A549 (cell line): ENCODE measurements around the gene NR3C2. TPM values are rescaled to one million over a fixed set of nuclear protein-coding genes. Genes with fewer than 3 reads are reported as not detected.

ENCODE experiments used
- ATAC-seq, 2 experiments: fragments of 200-7000 bp in 1 of 2; fragments of >200 bp in 1 of 2; cut with Nextera tagmentation in 1 of 2; cut with Tn5 transposase in 1 of 2; 3 replicates each; pipeline versions ENCODE4 v1.8.0 to v1.9.1; 2018 to 2020; ENCODE audit warnings: mild to moderate bottlenecking in 1 of 2, moderate library complexity in 1 of 2
- CTCF ChIA-PET: fragments of 300-600 bp; sonication (Branson Sonifier 250); formaldehyde crosslinking; extraction: SDS; loops from one replicate; lab custom pipeline; 2021; ENCODE audit warnings: antibody characterized with exemption, inconsistent platforms; lab: Yijun Ruan, JAX
- POLR2A ChIA-PET: fragments of 350-600 bp; formaldehyde crosslinking; extraction: SDS; loops from one replicate; lab custom pipeline; 2021; ENCODE audit warnings: antibody characterized with exemption, inconsistent platforms; lab: Yijun Ruan, JAX
- DNase-seq, 2 experiments: peaks; one replicate each; pipeline versions ENCODE4 v3.0.0 to v3.0.0-alpha.2; 2011 to 2016; ENCODE audit warnings: low read depth in 1 of 2, low spot score in 1 of 2
- FAIRE-seq: peaks from 2 replicates; lab custom pipeline; 2011; peaks lifted over from hg19 to GRCh38; lab: Jason Lieb, UNC
- H3K27ac ChIP-seq, 2 experiments: fragments of >200 bp; sonication (Bioruptor Twin); formaldehyde crosslinking; 3 replicates each; pipeline ENCODE4 v1.5.1; 2016 to 2017
- H3K4me1 ChIP-seq: fragments of >200 bp; sonication (Bioruptor Twin); formaldehyde crosslinking; 3 replicates; pipeline ENCODE4 v1.6.1; 2016
- H3K4me2 ChIP-seq: fragments of >200 bp; sonication (Bioruptor Twin); formaldehyde crosslinking; 3 replicates; pipeline ENCODE4 v1.6.1; 2016
- H3K4me3 ChIP-seq: fragments of >200 bp; sonication (Bioruptor Twin); formaldehyde crosslinking; 3 replicates; pipeline ENCODE4 v1.5.1; 2016
- H3K9me3 ChIP-seq: fragments of >200 bp; sonication (Bioruptor Twin); formaldehyde crosslinking; 3 replicates; pipeline ENCODE4 v1.6.1; 2016
- CEBPB ChIP-seq, 2 experiments: fragments of >200 bp in 1 of 2; sonication (Bioruptor Twin) in 1 of 2; formaldehyde crosslinking in 1 of 2; IDR thresholded peaks; 2 replicates each; pipeline ENCODE4 v1.6.1; 2012 to 2016
- CHD2 ChIP-seq: fragments of 150-350 bp; IDR thresholded peaks from 2 replicates; pipeline ENCODE4 v1.6.1; 2014; ENCODE audit warnings: low read length; ENCODE audit not compliant: partially characterized antibody
- EP300 ChIP-seq, 2 experiments: fragments of >200 bp; sonication (Bioruptor Twin); formaldehyde crosslinking; IDR thresholded peaks; 2 replicates in 1 of 2; 3 replicates in 1 of 2; pipeline ENCODE4 v1.6.1; 2016 to 2017
- ESRRA ChIP-seq: fragments of 150-350 bp; IDR thresholded peaks from 2 replicates; pipeline ENCODE4 v1.6.1; 2014; ENCODE audit warnings: mild to moderate bottlenecking, low read length, borderline replicate concordance
- FOSL2 ChIP-seq, 2 experiments: fragments of 450-650 bp in 1 of 2; fragments of >200 bp in 1 of 2; sonication (Bioruptor Twin) in 1 of 2; formaldehyde crosslinking; IDR thresholded peaks; 2 replicates each; pipeline versions ENCODE4 v1.5.0 to v1.6.1; 2016 to 2020; ENCODE audit warnings: mild to moderate bottlenecking in 1 of 2, moderate library complexity in 1 of 2
- FOXS1 ChIP-seq: fragments of 250-450 bp; sonication (Bioruptor Pico); IDR thresholded peaks from 2 replicates; pipeline ENCODE4 v1.5.0; 2020; ENCODE audit warnings: mild to moderate bottlenecking, moderate library complexity
- GATA3 ChIP-seq: IDR thresholded peaks from 2 replicates; pipeline ENCODE4 v1.6.1; 2012; ENCODE audit warnings: borderline replicate concordance
- JUN ChIP-seq, 2 experiments: fragments of >200 bp; sonication (Bioruptor Twin); formaldehyde crosslinking; IDR thresholded peaks; 2 replicates in 1 of 2; 3 replicates in 1 of 2; pipeline ENCODE4 v1.6.1; 2016 to 2017
- MAFK ChIP-seq: fragments of 450-650 bp; IDR thresholded peaks from 2 replicates; pipeline ENCODE4 v1.6.1; 2014; ENCODE audit not compliant: partially characterized antibody
- MAZ ChIP-seq: fragments of 150-350 bp; IDR thresholded peaks from 2 replicates; pipeline ENCODE4 v1.6.1; 2014; ENCODE audit warnings: antibody characterized with exemption, low read depth, low read length, borderline replicate concordance
- MYC ChIP-seq: IDR thresholded peaks from 2 replicates; pipeline ENCODE4 v1.6.1; 2012; ENCODE audit warnings: mild to moderate bottlenecking, inconsistent platforms, low read length, improper control_type of control experiment, borderline replicate concordance
- PHF8 ChIP-seq: fragments of 200-600 bp; sonication (generic); IDR thresholded peaks from 2 replicates; pipeline ENCODE4 v1.6.1; 2016; ENCODE audit warnings: low read depth, mild to moderate bottlenecking, antibody characterized with exemption, moderate library complexity, borderline replicate concordance
- POLR2A ChIP-seq: IDR thresholded peaks from 2 replicates; pipeline ENCODE4 v1.6.1; 2012; ENCODE audit warnings: mild to moderate bottlenecking, low read length
- TFCP2L1 ChIP-seq: fragments of 250-450 bp; sonication (Bioruptor Pico); IDR thresholded peaks from 2 replicates; pipeline ENCODE4 v1.5.0; 2021; ENCODE audit warnings: mild to moderate bottlenecking
- WGBS: methylation state at CpG from one replicate; pipeline ENCODE4 v1.1.6; 2017; ENCODE audit errors: missing lambda C conversion rate; 5-methylcytosine and 5-hydroxymethylcytosine counted together
- polyA plus RNA-seq, 4 experiments: library from polyadenylated mRNA; depleted of rRNA in 3 of 4; stranded (reverse); fragments of >200 nt; fragmentation: RNase III in 1 of 4; extraction: RNeasy Plus Mini Kit Qiagen cat#74134 plus additional on column Dnase treatment in 1 of 4; gene quantifications; 2 replicates in 3 of 4; 3 replicates in 1 of 4; pipeline ENCODE4 v1.2.3, GENCODE V29; 2011 to 2017
- TF ChIP-seq, protein P1 (sequence below): fragments of 450-650 bp; IDR thresholded peaks from 2 replicates; pipeline ENCODE4 v1.6.1; 2014; ENCODE audit warnings: antibody characterized with exemption
- TF ChIP-seq, protein P2 (sequence below): fragments of >200 bp; sonication (Bioruptor Twin); formaldehyde crosslinking; IDR thresholded peaks from 2 replicates; pipeline ENCODE4 v1.6.1; 2016
- TF ChIP-seq, protein P3 (sequence below): fragments of 150-350 bp; IDR thresholded peaks from 2 replicates; pipeline ENCODE4 v1.6.1; 2014; ENCODE audit warnings: low read depth, mild to moderate bottlenecking, low read length
- TF ChIP-seq, protein P4 (sequence below): fragments of >200 bp; sonication (Bioruptor Twin); formaldehyde crosslinking; IDR thresholded peaks from 3 replicates; pipeline ENCODE4 v1.5.1; 2016

Gene NR3C2
- polyA plus RNA-seq, 2 of the 4 experiments (the other 2 are of a cell fraction), result 0.01 to 0.03 TPM

DNA sequence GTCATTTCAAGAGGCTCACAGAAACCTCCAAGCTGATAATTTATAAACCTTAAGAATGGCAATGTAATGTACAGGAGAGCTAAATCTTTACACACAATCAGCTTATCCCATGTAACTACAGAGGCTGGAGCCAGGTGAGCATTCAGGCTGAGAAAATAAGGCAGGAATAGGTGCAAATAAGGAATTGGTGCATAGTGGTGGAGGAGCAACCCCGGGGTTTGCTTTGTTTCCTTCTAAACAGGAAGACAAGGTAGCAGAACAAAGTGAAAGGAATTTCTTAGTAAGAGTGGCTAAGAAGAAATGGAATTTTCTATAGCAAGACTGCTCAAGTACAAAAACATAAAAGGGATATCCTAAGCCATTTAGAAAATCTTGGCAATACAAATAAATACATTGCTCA, 82.4 kb downstream of the NR3C2 start:
- ChIA-PET POLR2A (no interaction called here), CTCF (no interaction called here)
- Histone ChIP-seq H3K4me3 (no peak overlapping the region), H3K4me2 (no peak overlapping the region), H3K9me3 (no peaks in the 10 kb centered on the region), H3K27ac (no peak overlapping the region), H3K4me1 (no peaks in the 10 kb centered on the region)
- ATAC-seq (no peak), FAIRE-seq (no peak), DNase-seq (no peak)
- WGBS, result 5% methylated on average over 1 of the region's 1 CpG
- no peak for TF ChIP-seq MAFK
- TF ChIP-seq, protein P1, sequence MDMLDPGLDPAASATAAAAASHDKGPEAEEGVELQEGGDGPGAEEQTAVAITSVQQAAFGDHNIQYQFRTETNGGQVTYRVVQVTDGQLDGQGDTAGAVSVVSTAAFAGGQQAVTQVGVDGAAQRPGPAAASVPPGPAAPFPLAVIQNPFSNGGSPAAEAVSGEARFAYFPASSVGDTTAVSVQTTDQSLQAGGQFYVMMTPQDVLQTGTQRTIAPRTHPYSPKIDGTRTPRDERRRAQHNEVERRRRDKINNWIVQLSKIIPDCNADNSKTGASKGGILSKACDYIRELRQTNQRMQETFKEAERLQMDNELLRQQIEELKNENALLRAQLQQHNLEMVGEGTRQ, result no peak
- no peak for TF ChIP-seq CEBPB (IDR thresholded peaks at IDR 0.05)
- no peak for TF ChIP-seq ESRRA
- no peak for TF ChIP-seq PHF8
- TF ChIP-seq, protein P2, sequence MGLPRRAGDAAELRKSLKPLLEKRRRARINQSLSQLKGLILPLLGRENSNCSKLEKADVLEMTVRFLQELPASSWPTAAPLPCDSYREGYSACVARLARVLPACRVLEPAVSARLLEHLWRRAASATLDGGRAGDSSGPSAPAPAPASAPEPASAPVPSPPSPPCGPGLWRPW, result no peak
- TF ChIP-seq MYC, result no peak
- no peak for TF ChIP-seq MAZ
- no peak for TF ChIP-seq GATA3
- no peak for TF ChIP-seq FOSL2 (IDR thresholded peaks at IDR 0.05)
- TF ChIP-seq FOSL2 (CRISPR knock-in tag; IDR thresholded peaks at IDR 0.05), result no peak

DNA sequence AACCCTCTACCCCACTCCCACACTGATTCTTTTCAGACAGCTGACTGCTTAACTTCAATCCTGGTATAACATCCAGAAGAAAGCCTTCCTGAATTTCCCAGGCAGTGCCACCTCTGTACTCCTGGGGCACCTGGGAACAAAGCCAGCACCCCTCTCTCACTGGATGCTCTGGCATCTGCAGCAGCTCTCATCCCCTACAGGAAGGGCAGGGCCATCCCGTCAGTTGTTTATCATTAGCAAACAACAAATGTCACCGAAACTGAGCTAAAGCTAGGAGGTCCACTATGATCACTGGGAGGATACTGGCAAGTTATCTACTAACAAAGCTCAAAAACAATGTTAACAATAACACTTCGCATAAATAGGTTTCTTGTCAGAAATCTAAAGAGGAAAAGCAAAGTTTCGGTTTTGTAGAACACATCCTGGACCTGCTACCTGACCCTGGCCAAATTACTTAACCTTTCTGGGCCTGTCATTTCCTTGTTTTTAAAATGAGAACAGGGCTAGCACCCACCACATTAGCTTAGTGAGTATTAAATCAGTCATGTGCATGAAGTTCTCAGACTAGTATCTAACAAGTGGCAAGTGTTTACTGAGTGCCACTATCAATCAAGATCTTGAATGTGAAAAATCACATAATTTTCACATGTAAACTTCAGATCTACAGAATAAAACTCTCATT, 86.6 kb downstream of the NR3C2 start:
- H3K9me3 ChIP-seq, result no peaks in the 10 kb centered on the region
- TF ChIP-seq, protein P3, sequence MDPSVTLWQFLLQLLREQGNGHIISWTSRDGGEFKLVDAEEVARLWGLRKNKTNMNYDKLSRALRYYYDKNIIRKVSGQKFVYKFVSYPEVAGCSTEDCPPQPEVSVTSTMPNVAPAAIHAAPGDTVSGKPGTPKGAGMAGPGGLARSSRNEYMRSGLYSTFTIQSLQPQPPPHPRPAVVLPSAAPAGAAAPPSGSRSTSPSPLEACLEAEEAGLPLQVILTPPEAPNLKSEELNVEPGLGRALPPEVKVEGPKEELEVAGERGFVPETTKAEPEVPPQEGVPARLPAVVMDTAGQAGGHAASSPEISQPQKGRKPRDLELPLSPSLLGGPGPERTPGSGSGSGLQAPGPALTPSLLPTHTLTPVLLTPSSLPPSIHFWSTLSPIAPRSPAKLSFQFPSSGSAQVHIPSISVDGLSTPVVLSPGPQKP, result no peak
- TF ChIP-seq TFCP2L1 (CRISPR knock-in tag) (no peak), JUN (IDR thresholded peaks at IDR 0.05) (no peak), MAFK (no peak), EP300 (IDR thresholded peaks at IDR 0.05) (no peak), POLR2A (no peak), FOXS1 (CRISPR knock-in tag) (no peak), CHD2 (no peak), MAZ (no peak)
- TF ChIP-seq, protein P2, result no peak
- TF ChIP-seq, protein P4, sequence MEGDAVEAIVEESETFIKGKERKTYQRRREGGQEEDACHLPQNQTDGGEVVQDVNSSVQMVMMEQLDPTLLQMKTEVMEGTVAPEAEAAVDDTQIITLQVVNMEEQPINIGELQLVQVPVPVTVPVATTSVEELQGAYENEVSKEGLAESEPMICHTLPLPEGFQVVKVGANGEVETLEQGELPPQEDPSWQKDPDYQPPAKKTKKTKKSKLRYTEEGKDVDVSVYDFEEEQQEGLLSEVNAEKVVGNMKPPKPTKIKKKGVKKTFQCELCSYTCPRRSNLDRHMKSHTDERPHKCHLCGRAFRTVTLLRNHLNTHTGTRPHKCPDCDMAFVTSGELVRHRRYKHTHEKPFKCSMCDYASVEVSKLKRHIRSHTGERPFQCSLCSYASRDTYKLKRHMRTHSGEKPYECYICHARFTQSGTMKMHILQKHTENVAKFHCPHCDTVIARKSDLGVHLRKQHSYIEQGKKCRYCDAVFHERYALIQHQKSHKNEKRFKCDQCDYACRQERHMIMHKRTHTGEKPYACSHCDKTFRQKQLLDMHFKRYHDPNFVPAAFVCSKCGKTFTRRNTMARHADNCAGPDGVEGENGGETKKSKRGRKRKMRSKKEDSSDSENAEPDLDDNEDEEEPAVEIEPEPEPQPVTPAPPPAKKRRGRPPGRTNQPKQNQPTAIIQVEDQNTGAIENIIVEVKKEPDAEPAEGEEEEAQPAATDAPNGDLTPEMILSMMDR, result no peak
- TF ChIP-seq, protein P1, result no peak
- TF ChIP-seq, all 56 proteins: peak for 0
- no peak overlapping the region for H3K27ac ChIP-seq
- ChIA-PET CTCF (no interaction called here), POLR2A (interaction anchor here (0.5 kb wide), 1 partner anchor 520 kb away, joined by 4 read pairs; no protein-coding TSS in a partner anchor)
- no peak overlapping the region for H3K4me2 ChIP-seq
- DNase-seq, result no peak
- no peaks in the 10 kb centered on the region for H3K4me1 ChIP-seq
- FAIRE-seq, result no peak
- H3K4me3 ChIP-seq, result no peak overlapping the region
- no peak for ATAC-seq
- 26% methylated on average over 4 of the region's 4 CpGs for WGBS
